ENCODE results near the gene WFIKKN2.
"Not testable (repeated sequence)": the region's sequence is repeated elsewhere in the genome, so short reads cannot be mapped to it uniquely, and the experiment has no call there.

WFIKKN2 gene

GRCh38 chr17:50877042-50877441 is 41.7 kb downstream of the WFIKKN2 start:
- DNase-seq (ENCODE audit: low read depth), result not testable (repeated sequence)

GRCh38 chr17:50877838-50878237 is 42.5 kb downstream of the WFIKKN2 start:
- DNase-seq (ENCODE audit: low read depth), result no peak

GRCh38 chr17:50879086-50879485 is 43.7 kb downstream of the WFIKKN2 start:
- DNase-seq (ENCODE audit: low read depth), result no peak

GRCh38 chr17:50881182-50881581 is 45.8 kb downstream of the WFIKKN2 start:
- DNase-seq (ENCODE audit: low read depth), result no peak

- peak; percentile 84 for DNase-seq (ENCODE audit: low read depth)
These were observed 47.5 kb downstream of the WFIKKN2 start for GRCh38 chr17:50882851-50883250.

GRCh38 chr17:50883850-50884438 is 48.6 kb downstream of the WFIKKN2 start:
- no peak for DNase-seq (ENCODE audit: low read depth)

GRCh38 chr17:50884439-50885311 is 49.3 kb downstream of the WFIKKN2 start:
- DNase-seq (ENCODE audit: low read depth), result no peak

GRCh38 chr17:50887705-50888245 is 52.4 kb downstream of the WFIKKN2 start:
- DNase-seq (ENCODE audit: low read depth), result no peak

GRCh38 chr17:50889528-50890118 is 54.2 kb downstream of the WFIKKN2 start:
- no peak for DNase-seq (ENCODE audit: low read depth)

- no peak for DNase-seq (ENCODE audit: low read depth)
These were observed 55.5 kb downstream of the WFIKKN2 start for GRCh38 chr17:50890675-50891516.

- DNase-seq (ENCODE audit: low read depth), result no peak
These were observed 56.2 kb downstream of the WFIKKN2 start for GRCh38 chr17:50891577-50891989.
